SU-DHL-6 (cell line): ENCODE data around the gene AHI1.

Experiments used
- CTCF ChIP-seq: fragments of 200-600 bp; sonication (generic); IDR thresholded peaks from one replicate; pipeline ENCODE4 v1.5.1; 2017; ENCODE audit warnings: antibody characterized with exemption, mild to moderate bottlenecking, low read length, moderate library complexity; ENCODE audit not compliant: insufficient read depth, poor library complexity, severe bottlenecking
- EZH2phosphoT487 ChIP-seq: fragments of 200-600 bp; sonication (generic), shearing (Covaris generic); conservative IDR thresholded peaks from 2 replicates; pipeline ENCODE4 v1.6.1; 2018; ENCODE audit warnings: mild to moderate bottlenecking, antibody characterized with exemption, low read length, moderate library complexity, mixed read lengths

- TF ChIP-seq CTCF (no peak), EZH2phosphoT487 (no peak)
Observed at GRCh38 chr6:135481783-135482369, 15.7 kb downstream of the AHI1 start.
